Neural crest cell (in vitro differentiated cells): ENCODE data around the gene VPS16. TPM values are rescaled to one million over a fixed set of nuclear protein-coding genes. Genes with fewer than 3 reads are reported as not detected.
A peak's percentile ranks its signal among the peaks of the same experiment; 100 is the strongest.

Experiments
- DNase-seq: peaks from one replicate; pipeline ENCODE4 v3.0.0; 2021; ENCODE audit warnings: low read depth, mixed read lengths, low spot score
- H3K27ac Mint-ChIP-seq: one replicate; pipeline ENCODE4 v1.8.0; 2021; ENCODE audit warnings: mild to moderate bottlenecking, mixed read lengths; ENCODE audit not compliant: unreplicated experiment
- H3K27me3 Mint-ChIP-seq: 2 replicates; pipeline ENCODE4 v1.8.0; 2021; ENCODE audit warnings: low read depth, mild to moderate bottlenecking, mixed read lengths
- H3K36me3 Mint-ChIP-seq: 2 replicates; pipeline ENCODE4 v1.8.0; 2021; ENCODE audit warnings: low read depth, mild to moderate bottlenecking, mixed read lengths
- H3K4me1 Mint-ChIP-seq: 2 replicates; pipeline ENCODE4 v1.8.0; 2021; ENCODE audit warnings: mixed read lengths
- H3K4me3 Mint-ChIP-seq: one replicate; pipeline ENCODE4 v1.8.0; 2021; ENCODE audit warnings: mild to moderate bottlenecking, mixed read lengths
- H3K9me3 Mint-ChIP-seq: 2 replicates; pipeline ENCODE4 v1.8.0; 2021; ENCODE audit warnings: mixed read lengths
- total RNA-seq: library from RNA; stranded (reverse); gene quantifications from 2 replicates; pipeline ENCODE4 v1.2.1, GENCODE V29; 2021
- TF ChIP-seq, protein P1 (sequence below): fragments of 200-600 bp; sonication (generic); conservative IDR thresholded peaks from 2 replicates; pipeline ENCODE4 v1.5.0; 2021; ENCODE audit warnings: antibody characterized with exemption, mild to moderate bottlenecking

Gene VPS16
- total RNA-seq, 1 donor from 2014 or later = 50.6 TPM

- H3K27me3 Mint-ChIP-seq = no peaks in the 10 kb centered on the region
- no peak overlapping the region for H3K4me3 Mint-ChIP-seq
- DNase-seq = no peak
- TF ChIP-seq, protein P1, sequence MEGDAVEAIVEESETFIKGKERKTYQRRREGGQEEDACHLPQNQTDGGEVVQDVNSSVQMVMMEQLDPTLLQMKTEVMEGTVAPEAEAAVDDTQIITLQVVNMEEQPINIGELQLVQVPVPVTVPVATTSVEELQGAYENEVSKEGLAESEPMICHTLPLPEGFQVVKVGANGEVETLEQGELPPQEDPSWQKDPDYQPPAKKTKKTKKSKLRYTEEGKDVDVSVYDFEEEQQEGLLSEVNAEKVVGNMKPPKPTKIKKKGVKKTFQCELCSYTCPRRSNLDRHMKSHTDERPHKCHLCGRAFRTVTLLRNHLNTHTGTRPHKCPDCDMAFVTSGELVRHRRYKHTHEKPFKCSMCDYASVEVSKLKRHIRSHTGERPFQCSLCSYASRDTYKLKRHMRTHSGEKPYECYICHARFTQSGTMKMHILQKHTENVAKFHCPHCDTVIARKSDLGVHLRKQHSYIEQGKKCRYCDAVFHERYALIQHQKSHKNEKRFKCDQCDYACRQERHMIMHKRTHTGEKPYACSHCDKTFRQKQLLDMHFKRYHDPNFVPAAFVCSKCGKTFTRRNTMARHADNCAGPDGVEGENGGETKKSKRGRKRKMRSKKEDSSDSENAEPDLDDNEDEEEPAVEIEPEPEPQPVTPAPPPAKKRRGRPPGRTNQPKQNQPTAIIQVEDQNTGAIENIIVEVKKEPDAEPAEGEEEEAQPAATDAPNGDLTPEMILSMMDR = no peak
- peaks cover 2% of the 10 kb centered on the region for H3K36me3 Mint-ChIP-seq
- peaks cover under 1% of the 10 kb centered on the region for H3K4me1 Mint-ChIP-seq
- peak overlapping the region; percentile 83 for H3K27ac Mint-ChIP-seq
- H3K9me3 Mint-ChIP-seq = no peaks in the 10 kb centered on the region
Measured at GRCh38 chr20:2846698-2847097, 6.2 kb downstream of the VPS16 start.

DNA sequence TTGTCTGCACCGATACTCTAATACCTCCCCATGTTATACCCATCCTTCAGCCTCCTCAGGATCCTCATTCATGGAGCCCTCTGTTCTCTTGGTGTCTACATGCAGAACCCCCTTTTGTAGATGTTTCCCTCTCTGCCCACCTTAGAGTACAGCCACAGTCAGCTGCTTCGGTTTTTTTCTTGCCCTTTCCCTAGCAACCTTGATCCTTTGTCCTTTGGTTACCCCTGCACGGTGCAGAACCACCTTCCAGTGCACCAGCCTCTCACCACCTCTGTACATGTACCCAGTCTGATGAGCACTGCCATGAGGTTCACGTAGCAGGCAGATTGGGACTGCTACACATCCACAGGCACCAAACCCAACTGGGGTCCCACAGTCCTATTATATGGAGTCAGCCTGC, 7.3 kb downstream of the VPS16 start:
- TF ChIP-seq, protein P1 = no peak
- Mint-ChIP-seq H3K9me3 (no peaks in the 10 kb centered on the region), H3K4me1 (peaks cover 7% of the 10 kb centered on the region), H3K4me3 (no peak overlapping the region), H3K36me3 (peaks cover 4% of the 10 kb centered on the region), H3K27ac (no peak overlapping the region), H3K27me3 (no peaks in the 10 kb centered on the region)
- no peak for DNase-seq

GRCh38 chr20:2849529-2849928, 9.0 kb downstream of the VPS16 start:
- Mint-ChIP-seq H3K27ac (no peak overlapping the region), H3K27me3 (no peaks in the 10 kb centered on the region), H3K4me3 (no peak overlapping the region), H3K4me1 (peaks cover 7% of the 10 kb centered on the region), H3K9me3 (no peaks in the 10 kb centered on the region), H3K36me3 (peaks cover 4% of the 10 kb centered on the region)
- TF ChIP-seq, protein P1 = no peak
- DNase-seq = no peak

DNA sequence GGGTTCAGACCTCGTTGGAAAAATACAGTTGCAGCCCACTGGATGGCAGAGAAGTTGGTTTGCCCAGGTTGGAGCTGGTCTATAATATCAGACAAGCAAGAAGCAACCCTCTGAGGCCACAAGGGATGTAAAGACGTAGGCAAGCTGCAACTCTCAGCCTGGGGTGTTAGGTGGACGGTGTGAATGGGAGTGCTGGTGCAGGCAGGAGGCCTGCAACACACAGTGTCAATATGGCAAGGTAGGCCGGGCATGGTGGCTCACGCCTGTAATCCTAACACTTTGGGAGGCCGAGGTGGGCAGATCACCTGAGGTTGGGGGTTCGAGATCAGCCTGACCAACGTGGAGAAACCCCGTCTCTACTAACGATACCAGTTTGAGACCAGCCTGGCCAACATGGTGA, 10.5 kb downstream of the VPS16 start:
- Mint-ChIP-seq H3K36me3 (peaks cover 4% of the 10 kb centered on the region), H3K27me3 (no peaks in the 10 kb centered on the region), H3K27ac (no peak overlapping the region), H3K4me3 (no peak overlapping the region), H3K4me1 (peaks cover 7% of the 10 kb centered on the region), H3K9me3 (no peaks in the 10 kb centered on the region)
- TF ChIP-seq, protein P1 = no peak
- DNase-seq = no peak

DNA sequence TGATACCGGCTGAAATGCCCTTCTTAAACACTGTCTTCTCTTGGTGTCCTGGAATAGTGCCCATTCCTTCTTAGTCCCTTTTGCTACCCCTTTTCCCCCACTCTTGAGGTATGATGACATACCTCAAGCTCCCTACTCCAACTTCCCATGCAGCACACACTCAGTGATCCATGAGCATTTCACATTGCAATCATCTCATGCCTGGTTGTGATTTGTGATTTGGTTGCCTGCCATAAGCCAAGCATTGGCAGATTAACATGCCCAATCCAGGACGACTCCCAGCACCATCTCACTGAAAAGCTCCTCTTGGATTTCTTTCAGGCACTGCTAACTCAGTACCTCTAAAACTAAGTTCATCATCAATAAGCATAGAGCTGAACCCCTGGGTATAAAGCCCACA, 18.0 kb downstream of the VPS16 start:
- H3K9me3 Mint-ChIP-seq = no peaks in the 10 kb centered on the region
- no peak overlapping the region for H3K4me3 Mint-ChIP-seq
- no peak for DNase-seq
- no peaks in the 10 kb centered on the region for H3K36me3 Mint-ChIP-seq
- H3K27me3 Mint-ChIP-seq = no peaks in the 10 kb centered on the region
- H3K27ac Mint-ChIP-seq = peak overlapping the region; percentile 84
- no peaks in the 10 kb centered on the region for H3K4me1 Mint-ChIP-seq
- TF ChIP-seq, protein P1 = no peak
